HCT116 (cell line): ENCODE measurements around the gene INPP5B. TPM values are rescaled to one million over a fixed set of nuclear protein-coding genes. Genes with fewer than 3 reads are reported as not detected.
"Not testable (repeated sequence)": the region's sequence is repeated elsewhere in the genome, so short reads cannot be mapped to it uniquely, and the experiment has no call there.

ENCODE experiments used
- ATAC-seq: fragments of 200-7000 bp; cut with Tn5 transposase; 2 replicates; pipeline ENCODE4 v1.9.1; 2020; ENCODE audit warnings: mild to moderate bottlenecking, moderate library complexity
- BruUV-seq: library from RNA; stranded (reverse); fragments of 400-500 nt; replicated peaks from 2 replicates; lab custom pipeline; 2021; lab: Mats Ljungman, UMichigan
- CTCF ChIA-PET: fragments of 300-600 bp; sonication (Branson Sonifier 250); formaldehyde crosslinking; loops from one replicate; lab custom pipeline; 2021; ENCODE audit warnings: antibody characterized with exemption; lab: Charles Lee
- POLR2A ChIA-PET: fragments of 300-600, 350-600 bp; sonication (Branson Sonifier 250); formaldehyde crosslinking; loops from one replicate; lab custom pipeline; 2021; ENCODE audit warnings: antibody characterized with exemption; lab: Charles Lee
- RAD21 ChIA-PET, 2 experiments: fragments of 300-600 bp; sonication (Branson Sonifier 250); formaldehyde crosslinking; loops; one replicate each; lab custom pipeline; 2023; ENCODE audit warnings: low total read pairs in 2 of 2; ENCODE audit not compliant: uncharacterized antibody in 2 of 2, unreplicated experiment in 2 of 2, low non-redundant PET in 1 of 2; lab: Charles Lee
- DNase-seq: peaks from one replicate; pipeline ENCODE4 v3.0.0-alpha.2; 2010; ENCODE audit warnings: low read depth, low spot score
- H2AFZ ChIP-seq: fragments of 200-600 bp; shearing (Covaris generic), sonication (generic); 2 replicates; pipeline ENCODE4 v1.6.1; 2017; ENCODE audit warnings: low read depth, mixed run types, mixed read lengths, antibody characterized with exemption, low read length; ENCODE audit not compliant: poor library complexity, severe bottlenecking
- H3K27ac ChIP-seq: 2 replicates; pipeline ENCODE4 v1.5.1; 2012; ENCODE audit warnings: low read depth, low read length
- H3K27me3 ChIP-seq: fragments of 200-600 bp; sonication (generic); 2 replicates; pipeline ENCODE4 v1.6.1; 2016; ENCODE audit warnings: mixed run types, low read length, mixed read lengths; ENCODE audit not compliant: insufficient read depth
- H3K36me3 ChIP-seq, 2 experiments: fragments of 200-500 bp in 1 of 2; fragments of 200-600 bp in 1 of 2; sonication (Bioruptor generic) in 1 of 2; sonication (generic) in 1 of 2; 2 replicates each; pipeline versions ENCODE4 v1.5.1 to v1.6.1; 2014 to 2016; ENCODE audit warnings: low read length in 2 of 2, inconsistent platforms in 1 of 2, mixed read lengths in 1 of 2, mixed run types in 1 of 2; ENCODE audit not compliant: insufficient read depth in 2 of 2, control insufficient read depth in 1 of 2
- H3K4me1 ChIP-seq, 2 experiments: fragments of 200-600 bp in 1 of 2; sonication (generic) in 1 of 2; 2 replicates each; pipeline versions ENCODE4 v1.5.1 to v1.6.1; 2012 to 2017; ENCODE audit warnings: low read length in 2 of 2, inconsistent platforms in 1 of 2, mild to moderate bottlenecking in 1 of 2, mixed read lengths in 1 of 2, mixed run types in 1 of 2, moderate library complexity in 1 of 2; ENCODE audit not compliant: insufficient read depth in 2 of 2, control insufficient read depth in 1 of 2
- H3K4me2 ChIP-seq: fragments of 200-600 bp; sonication (generic); 2 replicates; pipeline ENCODE4 v1.6.1; 2017; ENCODE audit warnings: mixed run types, low read length, mixed read lengths
- H3K4me3 ChIP-seq, 2 experiments: fragments of 200-600 bp in 1 of 2; sonication (generic) in 1 of 2; replicated peaks in 1 of 2; 2 replicates each; pipeline ENCODE4 v1.5.1; 2011 to 2016; ENCODE audit warnings: low read length in 2 of 2, control low read depth in 1 of 2, low read depth in 1 of 2, mild to moderate bottlenecking in 1 of 2, mixed read lengths in 1 of 2, mixed run types in 1 of 2
- H3K79me2 ChIP-seq: fragments of 200-600 bp; sonication (generic); 2 replicates; pipeline ENCODE4 v1.6.1; 2017; ENCODE audit warnings: mild to moderate bottlenecking, mixed run types, low read length, moderate library complexity, mixed read lengths; ENCODE audit not compliant: insufficient read depth
- H3K9ac ChIP-seq: fragments of 200-600 bp; sonication (generic); 2 replicates; pipeline ENCODE4 v1.6.1; 2016; ENCODE audit warnings: low read length, mixed read lengths
- H3K9me2 ChIP-seq: fragments of 200-600 bp; sonication (generic), shearing (Covaris generic); 2 replicates; pipeline ENCODE4 v1.6.1; 2017; ENCODE audit warnings: mixed run types, mild to moderate bottlenecking, moderate library complexity; ENCODE audit not compliant: insufficient read depth
- H3K9me3 ChIP-seq, 2 experiments: fragments of 200-500 bp in 1 of 2; fragments of 200-600 bp in 1 of 2; sonication (Bioruptor generic) in 1 of 2; sonication (generic) in 1 of 2; 2 replicates each; pipeline ENCODE4 v1.6.1; 2014 to 2017; ENCODE audit warnings: low read length in 2 of 2, mixed read lengths in 2 of 2, inconsistent platforms in 1 of 2, low read depth in 1 of 2, mild to moderate bottlenecking in 1 of 2, mixed run types in 1 of 2, moderate library complexity in 1 of 2; ENCODE audit not compliant: control insufficient read depth in 1 of 2, insufficient read depth in 1 of 2
- H4K20me1 ChIP-seq: fragments of 200-600 bp; sonication (generic), shearing (Covaris generic); 2 replicates; pipeline ENCODE4 v1.6.1; 2017; ENCODE audit warnings: mixed run types, mild to moderate bottlenecking, moderate library complexity; ENCODE audit not compliant: insufficient read depth
- EGR1 ChIP-seq: IDR thresholded peaks from 2 replicates; pipeline ENCODE4 v1.6.1; 2012; ENCODE audit warnings: low read depth
- EZH2 ChIP-seq: fragments of 200-600 bp; sonication (generic); IDR thresholded peaks from 2 replicates; pipeline ENCODE4 v1.6.1; 2017; ENCODE audit warnings: antibody characterized with exemption, mixed run types
- EZH2phosphoT487 ChIP-seq: fragments of 200-600 bp; IDR thresholded peaks from 2 replicates; pipeline ENCODE4 v1.6.1; 2018; ENCODE audit warnings: antibody characterized with exemption, borderline replicate concordance
- FOSL1 ChIP-seq: IDR thresholded peaks from 2 replicates; pipeline ENCODE4 v1.6.1; 2012; ENCODE audit warnings: low read depth
- POLR2A ChIP-seq: IDR thresholded peaks from 2 replicates; pipeline ENCODE4 v1.7.0; 2011; ENCODE audit warnings: borderline replicate concordance; ENCODE audit not compliant: insufficient read depth, insufficient read length; ENCODE audit errors: extremely low read depth
- POLR2AphosphoS5 ChIP-seq: IDR thresholded peaks from 2 replicates; pipeline ENCODE4 v1.6.1; 2011; ENCODE audit warnings: mild to moderate bottlenecking, low read depth, low read length, moderate library complexity
- RAD21 ChIP-seq: IDR thresholded peaks from 2 replicates; pipeline ENCODE4 v1.6.1; 2012; ENCODE audit warnings: low read depth, mild to moderate bottlenecking
- TCF7L2 ChIP-seq: IDR thresholded peaks from 2 replicates; pipeline ENCODE4 v1.7.0; 2011; ENCODE audit warnings: borderline replicate concordance, inconsistent platforms; ENCODE audit not compliant: insufficient read depth, insufficient read length; ENCODE audit errors: extremely low read depth
- ZNF274 ChIP-seq: fragments of 200-500 bp; sonication (Bioruptor generic); IDR thresholded peaks from 2 replicates; pipeline ENCODE4 v1.6.1; 2014; ENCODE audit warnings: mild to moderate bottlenecking, low read depth, low read length, inconsistent platforms
- intact Hi-C: fragments of 100-400 bp; cut with micrococcal nuclease; formaldehyde crosslinking; loops from 2 replicates; pipeline ENCODE4 v1.10.0; 2022
- total RNA-seq: library from RNA; stranded (reverse); gene quantifications from one replicate; pipeline ENCODE4 v1.2.1, GENCODE V29; 2021; ENCODE audit not compliant: unreplicated experiment
- TF ChIP-seq, protein P1 (sequence below), 3 experiments: fragments of 200-600 bp in 1 of 3; sonication (generic) in 1 of 3; IDR thresholded peaks in 2 of 3; conservative IDR thresholded peaks in 1 of 3; 2 replicates each; pipeline ENCODE4 v1.5.1; 2012 to 2017; ENCODE audit warnings: low read depth in 2 of 3, low read length in 2 of 3, antibody characterized with exemption in 1 of 3, borderline replicate concordance in 1 of 3, control low read depth in 1 of 3, mild to moderate bottlenecking in 1 of 3, mixed read lengths in 1 of 3, mixed run types in 1 of 3, moderate library complexity in 1 of 3; ENCODE audit not compliant: insufficient read depth in 1 of 3
- TF ChIP-seq, protein P2 (sequence below): IDR thresholded peaks from 2 replicates; pipeline ENCODE4 v1.6.1; 2012

INPP5B gene
- total RNA-seq, 1 experiment from 2014 or later = 20.8 TPM

DNA sequence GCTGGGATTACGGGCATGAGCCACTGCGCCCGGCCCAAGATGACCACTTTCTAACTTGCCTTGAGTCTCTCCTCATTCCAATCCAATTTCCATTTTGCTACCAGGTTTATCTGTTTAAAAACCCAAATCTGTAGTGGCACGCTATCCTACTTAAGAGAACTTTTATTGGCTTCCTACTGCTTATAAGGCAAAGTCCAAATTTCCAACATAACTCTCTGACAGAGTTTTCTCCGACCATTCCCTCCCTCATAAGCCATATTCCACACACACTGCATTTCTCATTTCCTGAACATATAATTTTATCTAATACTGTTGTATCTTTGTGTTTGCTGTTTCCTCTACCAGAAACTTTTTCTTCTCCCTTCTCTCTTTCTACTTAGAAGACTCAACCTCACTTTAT is 27.7 kb upstream of the INPP5B start (continued):
- TF ChIP-seq POLR2A = no peak

DNA sequence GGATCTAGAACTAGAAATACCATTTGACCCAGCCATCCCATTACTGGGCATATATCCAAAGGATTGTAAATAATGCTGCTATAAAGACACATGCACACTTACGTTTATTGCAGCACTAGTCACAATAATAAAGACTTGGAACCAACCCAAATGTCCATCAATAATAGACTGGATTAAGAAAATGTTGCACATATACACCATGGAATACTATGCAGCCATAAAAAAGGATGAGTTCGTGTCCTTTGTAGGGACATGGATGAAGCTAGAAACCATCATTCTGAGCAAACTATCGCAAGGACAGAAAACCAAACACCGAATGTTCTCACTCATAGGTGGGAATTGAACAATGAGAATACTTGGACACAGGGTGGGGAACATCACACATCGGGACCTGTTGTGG is 26.8 kb upstream of the INPP5B start:
- H3K4me3 ChIP-seq, CTCF ChIA-PET, RAD21 ChIA-PET, H4K20me1 ChIP-seq, H3K9ac ChIP-seq, H3K79me2 ChIP-seq, DNase-seq, BruUV-seq, POLR2A ChIA-PET, ATAC-seq, H2AFZ ChIP-seq, H3K27me3 ChIP-seq, H3K4me1 ChIP-seq, H3K27ac ChIP-seq, H3K9me2 ChIP-seq, H3K4me2 ChIP-seq, H3K9me3 ChIP-seq: not testable (repeated sequence)
- intact Hi-C loops = loop anchor here (10.0 kb wide), 1 partner anchor 409 kb away; no protein-coding TSS in a partner anchor
- peaks cover 36 to 38% of the 10 kb centered on the region in 2 experiments for H3K36me3 ChIP-seq

DNA sequence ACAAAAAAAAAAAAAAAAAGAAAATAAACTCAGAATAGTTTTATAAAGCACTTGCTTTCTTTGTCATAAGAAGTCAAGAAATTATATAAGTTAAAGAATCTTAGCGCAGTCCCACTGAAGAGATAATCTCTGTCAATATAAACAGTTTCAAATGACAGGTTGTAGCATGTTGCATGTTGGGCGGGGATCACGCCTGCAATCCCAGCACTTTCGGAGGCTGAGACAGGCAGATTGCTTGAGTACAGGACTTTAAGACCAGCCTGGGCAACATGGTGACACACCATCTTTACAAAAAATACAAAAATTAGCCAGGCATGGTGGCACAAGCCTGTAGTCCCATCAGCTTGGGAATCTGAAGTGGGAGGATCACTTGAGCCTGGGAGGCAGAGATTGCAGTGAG is 18.4 kb upstream of the INPP5B start:
- no peak overlapping the region for H3K27ac ChIP-seq
- POLR2A ChIA-PET = no interaction called here
- H2AFZ ChIP-seq = no peak overlapping the region
- no peaks in the 10 kb centered on the region for H3K4me1 ChIP-seq
- H3K79me2 ChIP-seq = peaks cover 2% of the 10 kb centered on the region; the same call in 1 of the 2 replicates
- CTCF ChIA-PET = no interaction called here
- no peak for DNase-seq
- H4K20me1 ChIP-seq = 0 out of 2 replicates have a peak, but pooled peaks cover 3% of the 10 kb centered on the region
- no peaks in the 10 kb centered on the region for H3K27me3 ChIP-seq
- no peak overlapping the region for H3K9ac ChIP-seq
- BruUV-seq = no TSS peak
- no peak overlapping the region for H3K4me3 ChIP-seq
- intact Hi-C loops = no loop called here
- no peaks in the 10 kb centered on the region for H3K9me3 ChIP-seq
- no peak for TF ChIP-seq EZH2
- no peak for TF ChIP-seq EZH2phosphoT487
- TF ChIP-seq, protein P1, sequence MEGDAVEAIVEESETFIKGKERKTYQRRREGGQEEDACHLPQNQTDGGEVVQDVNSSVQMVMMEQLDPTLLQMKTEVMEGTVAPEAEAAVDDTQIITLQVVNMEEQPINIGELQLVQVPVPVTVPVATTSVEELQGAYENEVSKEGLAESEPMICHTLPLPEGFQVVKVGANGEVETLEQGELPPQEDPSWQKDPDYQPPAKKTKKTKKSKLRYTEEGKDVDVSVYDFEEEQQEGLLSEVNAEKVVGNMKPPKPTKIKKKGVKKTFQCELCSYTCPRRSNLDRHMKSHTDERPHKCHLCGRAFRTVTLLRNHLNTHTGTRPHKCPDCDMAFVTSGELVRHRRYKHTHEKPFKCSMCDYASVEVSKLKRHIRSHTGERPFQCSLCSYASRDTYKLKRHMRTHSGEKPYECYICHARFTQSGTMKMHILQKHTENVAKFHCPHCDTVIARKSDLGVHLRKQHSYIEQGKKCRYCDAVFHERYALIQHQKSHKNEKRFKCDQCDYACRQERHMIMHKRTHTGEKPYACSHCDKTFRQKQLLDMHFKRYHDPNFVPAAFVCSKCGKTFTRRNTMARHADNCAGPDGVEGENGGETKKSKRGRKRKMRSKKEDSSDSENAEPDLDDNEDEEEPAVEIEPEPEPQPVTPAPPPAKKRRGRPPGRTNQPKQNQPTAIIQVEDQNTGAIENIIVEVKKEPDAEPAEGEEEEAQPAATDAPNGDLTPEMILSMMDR (IDR thresholded peaks at IDR 0.05 in 2 of 3, conservative IDR thresholded peaks at IDR 0.05 in 1 of 3; ENCODE audit: borderline replicate concordance in 1 of 3, insufficient read depth in 1 of 3, low read depth in 2 of 3, low read length in 2 of 3) = no peak
- TF ChIP-seq POLR2AphosphoS5 = no peak
- no peak for TF ChIP-seq FOSL1
- no peak for TF ChIP-seq POLR2A
- no peak for TF ChIP-seq RAD21
- no peak for TF ChIP-seq TCF7L2
- TF ChIP-seq, protein P2, sequence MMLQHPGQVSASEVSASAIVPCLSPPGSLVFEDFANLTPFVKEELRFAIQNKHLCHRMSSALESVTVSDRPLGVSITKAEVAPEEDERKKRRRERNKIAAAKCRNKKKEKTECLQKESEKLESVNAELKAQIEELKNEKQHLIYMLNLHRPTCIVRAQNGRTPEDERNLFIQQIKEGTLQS = no peak
- no peak for TF ChIP-seq EGR1
- TF ChIP-seq ZNF274 = no peak
- RAD21 ChIA-PET = no interaction called here
- peaks cover 26 to 37% of the 10 kb centered on the region in 2 experiments for H3K36me3 ChIP-seq
- no peak for ATAC-seq
- no peaks in the 10 kb centered on the region for H3K9me2 ChIP-seq
- H3K4me2 ChIP-seq = no peak overlapping the region

DNA sequence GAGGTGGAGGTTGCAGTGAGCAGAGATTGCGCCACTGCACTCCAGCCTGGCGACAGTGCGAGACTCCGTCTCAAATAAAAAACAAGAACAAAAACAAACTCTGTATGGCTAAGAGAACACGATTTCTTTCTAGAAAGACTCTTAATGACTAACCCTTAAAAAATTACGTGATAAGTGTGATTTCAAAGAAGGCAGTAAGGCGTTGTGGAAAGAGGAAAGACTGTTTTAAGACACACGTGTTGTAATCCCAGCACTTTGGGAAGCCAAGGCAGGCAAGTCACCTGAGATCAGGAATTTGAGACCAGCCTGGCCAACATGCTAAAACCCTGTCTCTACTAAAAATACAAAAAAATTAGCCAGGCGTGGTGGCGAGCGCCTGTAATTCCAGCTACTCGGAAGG is 17.3 kb upstream of the INPP5B start:
- BruUV-seq, intact Hi-C loops, H3K4me3 ChIP-seq, H3K9ac ChIP-seq, H3K27ac ChIP-seq, H4K20me1 ChIP-seq, H3K9me3 ChIP-seq, H3K4me1 ChIP-seq, RAD21 ChIA-PET, H3K27me3 ChIP-seq, POLR2A ChIA-PET, DNase-seq, H3K4me2 ChIP-seq, H3K79me2 ChIP-seq, H2AFZ ChIP-seq, H3K9me2 ChIP-seq, ATAC-seq: not testable (repeated sequence)
- CTCF ChIA-PET = interaction anchor here (0.6 kb wide), 1 partner anchor 176 kb away, joined by 3 read pairs; no protein-coding TSS in a partner anchor
- peaks cover 29 to 44% of the 10 kb centered on the region in 2 experiments for H3K36me3 ChIP-seq
